H1 (cell line): Measurements from ENCODE around the gene ZNF669. TPM values are rescaled to one million over a fixed set of nuclear protein-coding genes. Genes with fewer than 3 reads are reported as not detected.
A peak's percentile ranks its signal among the peaks of the same experiment; 100 is the strongest.

Experiments
- CTCF ChIA-PET: fragments of 300-600 bp; sonication (Branson Sonifier 250); formaldehyde crosslinking; loops from one replicate; lab custom pipeline; 2021; ENCODE audit not compliant: partially characterized antibody; lab: Charles Lee
- POLR2A ChIA-PET: fragments of 300-600 bp; sonication (Branson Sonifier 250); formaldehyde crosslinking; loops from one replicate; lab custom pipeline; 2021; ENCODE audit warnings: inconsistent platforms; ENCODE audit not compliant: partially characterized antibody; lab: Charles Lee
- DNase-seq, 2 experiments: peaks; one replicate each; pipeline versions ENCODE4 v3.0.0 to v3.0.0-alpha.2; 2010 to 2022; ENCODE audit warnings: low spot score in 2 of 2, low read depth in 1 of 2, mixed read lengths in 1 of 2
- FAIRE-seq: peaks from 2 replicates; lab custom pipeline; 2011; peaks lifted over from hg19 to GRCh38; lab: Jason Lieb, UNC
- H2AFZ ChIP-seq: 2 replicates; pipeline ENCODE4 v1.8.1; 2012; ENCODE audit warnings: low read length, inconsistent platforms
- H2AK5ac ChIP-seq: 2 replicates; pipeline ENCODE4 v1.6.1; 2013; ENCODE audit warnings: low read depth, low read length
- H2BK120ac ChIP-seq: replicated peaks from 2 replicates; pipeline ENCODE3; 2013; ENCODE audit warnings: low read depth, low read length, inconsistent platforms
- H2BK12ac ChIP-seq: 2 replicates; pipeline ENCODE4 v1.6.1; 2013; ENCODE audit warnings: low read depth, low read length
- H2BK15ac ChIP-seq: 2 replicates; pipeline ENCODE4 v1.6.1; 2013; ENCODE audit warnings: low read length
- H2BK20ac ChIP-seq: 2 replicates; pipeline ENCODE4 v1.6.1; 2013; ENCODE audit warnings: low read length
- H2BK5ac ChIP-seq: 2 replicates; pipeline ENCODE4 v1.6.1; 2013; ENCODE audit warnings: low read depth, low read length
- H3K14ac ChIP-seq: 2 replicates; pipeline ENCODE4 v1.6.1; 2013; ENCODE audit warnings: inconsistent platforms; ENCODE audit not compliant: insufficient read length
- H3K18ac ChIP-seq: 2 replicates; pipeline ENCODE4 v1.6.1; 2013; ENCODE audit warnings: low read length; ENCODE audit errors: extremely low read depth
- H3K23ac ChIP-seq: 2 replicates; pipeline ENCODE4 v1.6.1; 2013; ENCODE audit warnings: inconsistent platforms; ENCODE audit not compliant: insufficient read length
- H3K23me2 ChIP-seq: 2 replicates; pipeline ENCODE4 v1.6.1; 2013; ENCODE audit warnings: low read depth, low read length
- H3K27ac ChIP-seq: 2 replicates; pipeline ENCODE4 v1.6.1; 2011; ENCODE audit warnings: low read depth, low read length, inconsistent platforms
- H3K27me3 ChIP-seq, 4 experiments: replicated peaks in 1 of 4; 1 replicate in 1 of 4; 2 replicates in 3 of 4; pipeline versions ENCODE4 v1.6.1 to v1.8.1; 2011 to 2013; ENCODE audit warnings: low read length in 3 of 4, mild to moderate bottlenecking in 3 of 4, inconsistent platforms in 2 of 4, mixed read lengths in 2 of 4, moderate library complexity in 1 of 4; ENCODE audit not compliant: control insufficient read depth in 3 of 4, insufficient read depth in 3 of 4; ENCODE audit errors: extremely low read depth in 1 of 4
- H3K36me3 ChIP-seq, 4 experiments: 2 replicates each; pipeline versions ENCODE4 v1.6.1 to v1.8.1; 2011 to 2013; ENCODE audit warnings: mild to moderate bottlenecking in 4 of 4, low read length in 3 of 4, moderate library complexity in 2 of 4, control low read depth in 1 of 4, inconsistent platforms in 1 of 4; ENCODE audit not compliant: insufficient read depth in 4 of 4, control insufficient read depth in 2 of 4
- H3K4ac ChIP-seq: replicated peaks from 2 replicates; pipeline ENCODE3; 2013; ENCODE audit warnings: low read length, low read depth, mixed read lengths, inconsistent platforms; ENCODE audit not compliant: insufficient read length
- H3K4me1 ChIP-seq, 4 experiments: replicated peaks in 1 of 4; 1 replicate in 1 of 4; 2 replicates in 3 of 4; pipeline versions ENCODE4 v1.6.1 to v1.8.1; 2011 to 2013; ENCODE audit warnings: low read length in 3 of 4, inconsistent platforms in 2 of 4, mixed read lengths in 1 of 4; ENCODE audit not compliant: insufficient read depth in 4 of 4, control insufficient read depth in 3 of 4
- H3K4me2 ChIP-seq, 2 experiments: 2 replicates each; pipeline versions ENCODE4 v1.6.1 to v1.8.1; 2011 to 2013; ENCODE audit warnings: low read depth in 2 of 2, low read length in 2 of 2, control low read depth in 1 of 2, inconsistent platforms in 1 of 2, mild to moderate bottlenecking in 1 of 2; ENCODE audit not compliant: insufficient read depth in 1 of 2
- H3K4me3 ChIP-seq, 4 experiments: fragments of 200-600, 300-600 bp in 1 of 4; sonication (generic), shearing (Covaris generic), sonication (Bioruptor Twin) in 1 of 4; 2 replicates each; pipeline versions ENCODE4 v1.5.1 to v1.8.1; 2011 to 2016; ENCODE audit warnings: low read length in 4 of 4, low read depth in 3 of 4, control low read depth in 2 of 4, inconsistent platforms in 2 of 4, mild to moderate bottlenecking in 2 of 4, mixed read lengths in 1 of 4, moderate library complexity in 1 of 4; ENCODE audit not compliant: insufficient read depth in 2 of 4; ENCODE audit errors: extremely low read depth in 1 of 4
- H3K56ac ChIP-seq: replicated peaks from 2 replicates; pipeline ENCODE3; 2013; ENCODE audit warnings: low read depth, mild to moderate bottlenecking, mixed read lengths, low read length, inconsistent platforms; ENCODE audit not compliant: insufficient read length
- H3K79me1 ChIP-seq: 2 replicates; pipeline ENCODE4 v1.6.1; 2013; ENCODE audit warnings: low read depth, low read length, control low read depth
- H3K79me2 ChIP-seq, 2 experiments: 2 replicates each; pipeline versions ENCODE4 v1.6.1 to v1.8.1; 2012 to 2013; ENCODE audit warnings: low read length in 2 of 2, mild to moderate bottlenecking in 2 of 2, inconsistent platforms in 1 of 2; ENCODE audit not compliant: insufficient read depth in 2 of 2, control insufficient read depth in 1 of 2
- H3K9ac ChIP-seq, 4 experiments: replicated peaks in 1 of 4; 1 replicate in 1 of 4; 2 replicates in 3 of 4; pipeline versions ENCODE4 v1.6.1 to v1.8.1; 2011 to 2013; ENCODE audit warnings: low read depth in 3 of 4, low read length in 3 of 4, control low read depth in 2 of 4, mild to moderate bottlenecking in 2 of 4, moderate library complexity in 2 of 4, inconsistent platforms in 1 of 4; ENCODE audit errors: extremely low read depth in 1 of 4
- H3K9me3 ChIP-seq, 2 experiments: 2 replicates each; pipeline versions ENCODE4 v1.6.1 to v1.8.1; 2012 to 2013; ENCODE audit warnings: mild to moderate bottlenecking in 2 of 2, moderate library complexity in 2 of 2, control low read depth in 1 of 2, inconsistent platforms in 1 of 2, low read depth in 1 of 2, low read length in 1 of 2, mixed read lengths in 1 of 2; ENCODE audit not compliant: insufficient read depth in 2 of 2
- H4K20me1 ChIP-seq, 2 experiments: replicated peaks in 1 of 2; 2 replicates each; pipeline versions ENCODE3 to v1.8.1; 2011 to 2013; ENCODE audit warnings: inconsistent platforms in 2 of 2, low read length in 2 of 2, mild to moderate bottlenecking in 1 of 2; ENCODE audit not compliant: insufficient read depth in 2 of 2, control insufficient read depth in 1 of 2
- H4K5ac ChIP-seq: 2 replicates; pipeline ENCODE4 v1.6.1; 2013; ENCODE audit warnings: low read length, low read depth, mixed read lengths, inconsistent platforms; ENCODE audit not compliant: insufficient read length
- H4K8ac ChIP-seq: 2 replicates; pipeline ENCODE4 v1.8.0; 2013; ENCODE audit warnings: mild to moderate bottlenecking, moderate library complexity, low read length, inconsistent platforms; ENCODE audit not compliant: insufficient read depth; ENCODE audit errors: extremely low read depth
- H4K91ac ChIP-seq: replicated peaks from 2 replicates; pipeline ENCODE3; 2013; ENCODE audit warnings: low read length, mixed read lengths, inconsistent platforms; ENCODE audit not compliant: insufficient read length
- GABPA ChIP-seq: IDR thresholded peaks from 2 replicates; pipeline ENCODE4 v1.6.1; 2011; ENCODE audit warnings: mild to moderate bottlenecking, low read length, moderate library complexity, borderline replicate concordance; ENCODE audit not compliant: insufficient read depth
- RAD21 ChIP-seq, 2 experiments: IDR thresholded peaks in 1 of 2; conservative IDR thresholded peaks in 1 of 2; 2 replicates each; pipeline ENCODE4 v1.6.1; 2011; ENCODE audit warnings: low read depth in 2 of 2, low read length in 2 of 2, improper control_type of control experiment in 1 of 2, inconsistent platforms in 1 of 2, mild to moderate bottlenecking in 1 of 2, moderate library complexity in 1 of 2
- WGBS, 2 experiments: shearing (Covaris generic) in 1 of 2; methylation state at CpG; one replicate each; pipeline versions ENCODE4 v1.1.6 to v1.1.7; 2013 to 2015; ENCODE audit warnings: low lambda C conversion rate in 2 of 2, mixed read lengths in 2 of 2, inconsistent platforms in 1 of 2, low coverage in 1 of 2, missing lambda C conversion rate in 1 of 2; ENCODE audit not compliant: insufficient replicate concordance in 2 of 2, insufficient coverage in 1 of 2, insufficient read length in 1 of 2; ENCODE audit errors: extremely low coverage in 1 of 2, missing lambda C conversion rate in 1 of 2; 5-methylcytosine and 5-hydroxymethylcytosine counted together
- polyA plus RNA-seq, 7 experiments: library from polyadenylated mRNA; depleted of rRNA in 3 of 7; stranded (reverse) in 5 of 7; unstranded in 2 of 7; fragments of >200 nt in 5 of 7; fragments of 200-250 nt in 2 of 7; gene quantifications; 1 replicate in 5 of 7; 2 replicates in 1 of 7; 4 replicates in 1 of 7; pipeline versions ENCODE4 v1.2.1 to v1.2.3, GENCODE V29; 2011 to 2013; ENCODE audit warnings: missing spikeins in 2 of 7, mixed read lengths in 2 of 7
- total RNA-seq: library from RNA; stranded (reverse); fragmentation: NEBNext Ultra II Directional; extraction: Animal tissue kit (Norgen Biotek cat#: 25700); gene quantifications from 2 replicates; pipeline ENCODE4 v1.2.1, GENCODE V29; 2021
- TF ChIP-seq, protein P1 (sequence below), 3 experiments: IDR thresholded peaks; 1 replicate in 2 of 3; 2 replicates in 1 of 3; pipeline versions ENCODE4 v1.5.1 to v1.6.1; 2011; ENCODE audit warnings: low read length in 3 of 3, mild to moderate bottlenecking in 3 of 3, inconsistent platforms in 2 of 3, low read depth in 1 of 3, moderate library complexity in 1 of 3; ENCODE audit not compliant: insufficient read depth in 1 of 3; ENCODE audit errors: control extremely low read depth in 1 of 3

The ZNF669 gene
- total and polyA plus RNA-seq, 2 of the 8 experiments (the other 6 are each of a cell fraction or from before 2014, with no cell fraction given), result 4.8 to 20.3 TPM

- Histone ChIP-seq H3K27me3 (no peaks in the 10 kb centered on the region), H4K91ac (no peak overlapping the region), H3K79me1 (peaks cover 4% of the 10 kb centered on the region), H2BK12ac (no peak overlapping the region), H3K4me2 (no peak overlapping the region), H2AFZ (no peak overlapping the region), H2AK5ac (no peak overlapping the region), H2BK5ac (no peak overlapping the region), H3K36me3 (peaks cover 0 to 44% (median 14%) of the 10 kb centered on the region in 4 experiments; a peak in 5 of 8 replicates), H3K23me2 (no peaks in the 10 kb centered on the region), H3K27ac (no peak overlapping the region), H2BK120ac (no peak overlapping the region), H2BK20ac (no peak overlapping the region), H3K23ac (no peak overlapping the region), H3K9me3 (peaks cover 32% of the 10 kb centered on the region in 2 experiments), H4K20me1 (peaks cover 0 to 2% of the 10 kb centered on the region in 2 experiments), H4K8ac (no peak overlapping the region), H3K4me1 (no peaks in the 10 kb centered on the region), H3K56ac (no peak overlapping the region), H4K5ac (no peak overlapping the region), H3K79me2 (peaks cover 0 to 32% of the 10 kb centered on the region in 2 experiments; a peak in 2 of 4 replicates), H3K4me3 (no peak overlapping the region), H2BK15ac (no peak overlapping the region), H3K9ac (no peak overlapping the region), H3K4ac (no peak overlapping the region), H3K18ac (no peak overlapping the region), H3K14ac (no peak overlapping the region)
- CTCF ChIA-PET, result interaction anchor here (0.8 to 3.0 kb wide), 13 partner anchors 12 to 153 kb away, joined by 3 to 20 read pairs (median 4); partner anchors contain the start of gene VN1R5
- peak in 1 of 2 experiments; percentile 19 for DNase-seq
- peak; percentile 39 for FAIRE-seq
- POLR2A ChIA-PET, result interaction anchor here (0.6 to 1.4 kb wide), 6 partner anchors 9 to 456 kb away, joined by 3 to 5 read pairs (median 4); no protein-coding TSS in a partner anchor
- 88% methylated on average over 3 of the region's 3 CpGs; no CpG with 5 or more reads in 1 of the 2 experiments for WGBS, 2 experiments
- TF ChIP-seq RAD21 (IDR thresholded peaks at IDR 0.05 in 1 of 2, conservative IDR thresholded peaks at IDR 0.05 in 1 of 2; ENCODE audit: low read depth in 2 of 2, low read length in 2 of 2) (peak; percentile 31 to 56), GABPA (no peak)
- TF ChIP-seq, protein P1, sequence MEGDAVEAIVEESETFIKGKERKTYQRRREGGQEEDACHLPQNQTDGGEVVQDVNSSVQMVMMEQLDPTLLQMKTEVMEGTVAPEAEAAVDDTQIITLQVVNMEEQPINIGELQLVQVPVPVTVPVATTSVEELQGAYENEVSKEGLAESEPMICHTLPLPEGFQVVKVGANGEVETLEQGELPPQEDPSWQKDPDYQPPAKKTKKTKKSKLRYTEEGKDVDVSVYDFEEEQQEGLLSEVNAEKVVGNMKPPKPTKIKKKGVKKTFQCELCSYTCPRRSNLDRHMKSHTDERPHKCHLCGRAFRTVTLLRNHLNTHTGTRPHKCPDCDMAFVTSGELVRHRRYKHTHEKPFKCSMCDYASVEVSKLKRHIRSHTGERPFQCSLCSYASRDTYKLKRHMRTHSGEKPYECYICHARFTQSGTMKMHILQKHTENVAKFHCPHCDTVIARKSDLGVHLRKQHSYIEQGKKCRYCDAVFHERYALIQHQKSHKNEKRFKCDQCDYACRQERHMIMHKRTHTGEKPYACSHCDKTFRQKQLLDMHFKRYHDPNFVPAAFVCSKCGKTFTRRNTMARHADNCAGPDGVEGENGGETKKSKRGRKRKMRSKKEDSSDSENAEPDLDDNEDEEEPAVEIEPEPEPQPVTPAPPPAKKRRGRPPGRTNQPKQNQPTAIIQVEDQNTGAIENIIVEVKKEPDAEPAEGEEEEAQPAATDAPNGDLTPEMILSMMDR (IDR thresholded peaks at IDR 0.05; ENCODE audit: control extremely low read depth in 1 of 3, insufficient read depth in 1 of 3, low read depth in 1 of 3, low read length in 3 of 3), result peak in 2 of 3 experiments; percentile 50 to 65; a peak in 3 of 4 replicates
These were observed 42.5 kb upstream of the ZNF669 start for GRCh38 chr1:247146671-247147070.
